PC-3 (cell line): Measurements from ENCODE around the gene GLI3.

Experiments used
- EZH2 ChIP-seq: fragments of 300-600 bp; sonication (generic); IDR thresholded peaks from one replicate; pipeline ENCODE4 v1.6.1; 2017; ENCODE audit warnings: antibody characterized with exemption, mild to moderate bottlenecking, low read length; ENCODE audit not compliant: unreplicated experiment
- EZH2phosphoT487 ChIP-seq: fragments of 300-600 bp; sonication (generic); IDR thresholded peaks from 2 replicates; pipeline ENCODE4 v1.6.1; 2018; ENCODE audit warnings: mild to moderate bottlenecking, antibody characterized with exemption, low read length, borderline replicate concordance
- TF ChIP-seq, protein P1 (sequence below): fragments of 300-600 bp; sonication (generic); conservative IDR thresholded peaks from 2 replicates; pipeline ENCODE4 v1.5.1; 2017; ENCODE audit warnings: antibody characterized with exemption, low read depth, mild to moderate bottlenecking, low read length

DNA sequence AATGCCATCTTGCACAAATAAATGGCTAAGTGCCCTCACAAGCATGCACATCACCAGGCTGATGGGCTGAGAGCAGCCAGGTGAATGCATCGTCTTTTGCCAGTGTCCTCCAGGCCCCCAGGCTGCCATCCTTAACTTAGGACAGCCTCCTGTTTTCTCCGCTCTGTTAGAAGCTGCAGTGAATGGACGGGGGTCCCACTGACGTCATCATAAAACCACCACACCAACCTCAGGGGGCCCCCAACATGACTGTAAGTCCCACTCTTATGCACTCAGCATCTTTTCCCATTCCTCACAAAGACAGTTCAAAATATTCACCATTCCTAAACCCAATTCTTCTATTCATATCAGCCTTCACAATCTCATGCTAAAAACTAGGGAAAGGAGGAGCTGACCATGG lies 34.4 kb downstream of the GLI3 start:
- TF ChIP-seq, protein P1, sequence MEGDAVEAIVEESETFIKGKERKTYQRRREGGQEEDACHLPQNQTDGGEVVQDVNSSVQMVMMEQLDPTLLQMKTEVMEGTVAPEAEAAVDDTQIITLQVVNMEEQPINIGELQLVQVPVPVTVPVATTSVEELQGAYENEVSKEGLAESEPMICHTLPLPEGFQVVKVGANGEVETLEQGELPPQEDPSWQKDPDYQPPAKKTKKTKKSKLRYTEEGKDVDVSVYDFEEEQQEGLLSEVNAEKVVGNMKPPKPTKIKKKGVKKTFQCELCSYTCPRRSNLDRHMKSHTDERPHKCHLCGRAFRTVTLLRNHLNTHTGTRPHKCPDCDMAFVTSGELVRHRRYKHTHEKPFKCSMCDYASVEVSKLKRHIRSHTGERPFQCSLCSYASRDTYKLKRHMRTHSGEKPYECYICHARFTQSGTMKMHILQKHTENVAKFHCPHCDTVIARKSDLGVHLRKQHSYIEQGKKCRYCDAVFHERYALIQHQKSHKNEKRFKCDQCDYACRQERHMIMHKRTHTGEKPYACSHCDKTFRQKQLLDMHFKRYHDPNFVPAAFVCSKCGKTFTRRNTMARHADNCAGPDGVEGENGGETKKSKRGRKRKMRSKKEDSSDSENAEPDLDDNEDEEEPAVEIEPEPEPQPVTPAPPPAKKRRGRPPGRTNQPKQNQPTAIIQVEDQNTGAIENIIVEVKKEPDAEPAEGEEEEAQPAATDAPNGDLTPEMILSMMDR, result no peak
- TF ChIP-seq EZH2phosphoT487 (no peak), EZH2 (no peak)
